OCI-LY1 (cell line): ENCODE data around the gene SOX13.

ENCODE experiments used
- EZH2 ChIP-seq: fragments of 200-600 bp; sonication (generic), shearing (Covaris generic); IDR thresholded peaks from 2 replicates; pipeline ENCODE4 v1.8.0; 2017; ENCODE audit warnings: borderline replicate concordance, mixed run types, mild to moderate bottlenecking, antibody characterized with exemption, low read length, moderate library complexity, mixed read lengths
- TF ChIP-seq, protein P1 (sequence below): fragments of 200-600 bp; sonication (generic), shearing (Covaris generic); IDR thresholded peaks from 2 replicates; pipeline ENCODE4 v1.5.1; 2017; ENCODE audit warnings: mild to moderate bottlenecking, antibody characterized with exemption, low read length, moderate library complexity, mixed read lengths

DNA sequence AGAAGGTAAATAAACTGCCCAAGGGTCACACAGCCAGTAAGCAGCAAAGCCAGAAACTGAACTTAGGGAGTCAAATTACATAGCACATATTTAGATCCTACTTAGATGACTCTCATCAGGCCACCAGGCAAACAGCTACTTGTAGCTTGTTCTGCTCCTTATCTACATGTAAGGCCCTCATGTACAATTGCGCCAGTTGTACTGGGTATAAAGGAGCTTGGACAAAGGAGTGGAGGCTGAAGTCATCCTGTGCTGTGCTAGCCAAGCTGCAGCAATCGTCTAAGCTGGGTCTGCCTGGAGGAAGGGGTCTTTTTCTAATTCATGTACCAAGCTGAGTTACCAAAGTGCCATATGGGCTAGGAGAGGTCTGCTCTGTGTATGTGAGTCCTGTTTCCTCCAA, 66.2 kb downstream of the SOX13 start:
- no peak for TF ChIP-seq EZH2
- TF ChIP-seq, protein P1, sequence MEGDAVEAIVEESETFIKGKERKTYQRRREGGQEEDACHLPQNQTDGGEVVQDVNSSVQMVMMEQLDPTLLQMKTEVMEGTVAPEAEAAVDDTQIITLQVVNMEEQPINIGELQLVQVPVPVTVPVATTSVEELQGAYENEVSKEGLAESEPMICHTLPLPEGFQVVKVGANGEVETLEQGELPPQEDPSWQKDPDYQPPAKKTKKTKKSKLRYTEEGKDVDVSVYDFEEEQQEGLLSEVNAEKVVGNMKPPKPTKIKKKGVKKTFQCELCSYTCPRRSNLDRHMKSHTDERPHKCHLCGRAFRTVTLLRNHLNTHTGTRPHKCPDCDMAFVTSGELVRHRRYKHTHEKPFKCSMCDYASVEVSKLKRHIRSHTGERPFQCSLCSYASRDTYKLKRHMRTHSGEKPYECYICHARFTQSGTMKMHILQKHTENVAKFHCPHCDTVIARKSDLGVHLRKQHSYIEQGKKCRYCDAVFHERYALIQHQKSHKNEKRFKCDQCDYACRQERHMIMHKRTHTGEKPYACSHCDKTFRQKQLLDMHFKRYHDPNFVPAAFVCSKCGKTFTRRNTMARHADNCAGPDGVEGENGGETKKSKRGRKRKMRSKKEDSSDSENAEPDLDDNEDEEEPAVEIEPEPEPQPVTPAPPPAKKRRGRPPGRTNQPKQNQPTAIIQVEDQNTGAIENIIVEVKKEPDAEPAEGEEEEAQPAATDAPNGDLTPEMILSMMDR = no peak
